Urothelium cell line (cell line): Measurements from ENCODE around the gene GADD45B.
"Not testable (repeated sequence)": the region's sequence is repeated elsewhere in the genome, so short reads cannot be mapped to it uniquely, and the experiment has no call there.

ENCODE experiments used
- DNase-seq: peaks from one replicate; pipeline ENCODE4 v3.0.0; 2011; ENCODE audit warnings: low spot score, mixed read lengths
- FAIRE-seq: peaks from 2 replicates; lab custom pipeline; 2011; peaks lifted over from hg19 to GRCh38; lab: Jason Lieb, UNC

Gene GADD45B

GRCh38 chr19:2511570-2511969 is 35.6 kb downstream of the GADD45B start:
- no peak for FAIRE-seq
- DNase-seq, result no peak

GRCh38 chr19:2511991-2512390 is 36.1 kb downstream of the GADD45B start:
- FAIRE-seq (no peak), DNase-seq (no peak)

- FAIRE-seq (no peak), DNase-seq (peak; percentile 16)
Observed at GRCh38 chr19:2512523-2513431, 36.9 kb downstream of the GADD45B start.

- FAIRE-seq (no peak), DNase-seq (no peak)
Observed at GRCh38 chr19:2514981-2515518, 39.1 kb downstream of the GADD45B start.

- FAIRE-seq (no peak), DNase-seq (no peak)
Observed at GRCh38 chr19:2516727-2517126, 40.8 kb downstream of the GADD45B start.

- DNase-seq (peak; percentile 80), FAIRE-seq (peak; percentile 52)
Observed at GRCh38 chr19:2517881-2518601, 42.1 kb downstream of the GADD45B start.

GRCh38 chr19:2518856-2519255 is 42.9 kb downstream of the GADD45B start:
- not testable (repeated sequence) for FAIRE-seq

GRCh38 chr19:2519482-2519881 is 43.6 kb downstream of the GADD45B start:
- DNase-seq (no peak), FAIRE-seq (no peak)

More at GRCh38 chr19:2518856-2519255, 42.9 kb downstream of the GADD45B start:
- not testable (repeated sequence) for DNase-seq

- no peak for FAIRE-seq
- DNase-seq, result peak; percentile 52
Observed at GRCh38 chr19:2523630-2524311, 47.8 kb downstream of the GADD45B start.

- no peak for DNase-seq
- peak; percentile 87 for FAIRE-seq
Observed at GRCh38 chr19:2524361-2524839, 48.5 kb downstream of the GADD45B start.

GRCh38 chr19:2524840-2525723 is 49.2 kb downstream of the GADD45B start:
- DNase-seq (peak; percentile 60), FAIRE-seq (no peak)

- no peak for DNase-seq
- no peak for FAIRE-seq
Observed at GRCh38 chr19:2527171-2527570, 51.2 kb downstream of the GADD45B start.

GRCh38 chr19:2527686-2528085 is 51.8 kb downstream of the GADD45B start:
- DNase-seq (no peak), FAIRE-seq (no peak)
